Smooth muscle cell (in vitro differentiated cells): ENCODE data around the gene DHRSX. TPM values are rescaled to one million over a fixed set of nuclear protein-coding genes. Genes with fewer than 3 reads are reported as not detected.
"Not testable (repeated sequence)": the region's sequence is repeated elsewhere in the genome, so short reads cannot be mapped to it uniquely, and the experiment has no call there.

Experiments
- DNase-seq: peaks from one replicate; lab custom pipeline; 2025; ENCODE audit not compliant: unreplicated experiment; lab: John Stamatoyannopoulos, UW
- H2AFZ ChIP-seq: fragments of 200-600 bp; sonication (generic); 2 replicates; pipeline ENCODE4 v1.6.0; 2016; ENCODE audit warnings: antibody characterized with exemption, low read depth, mild to moderate bottlenecking
- H3F3A ChIP-seq: fragments of 200-600 bp; sonication (generic); 2 replicates; pipeline ENCODE4 v1.6.0; 2017; ENCODE audit warnings: antibody characterized with exemption, low read depth
- H3K27ac ChIP-seq: fragments of 200-600 bp; sonication (generic); 2 replicates; pipeline ENCODE4 v1.5.1; 2016; ENCODE audit warnings: low read depth, mild to moderate bottlenecking
- H3K27me3 ChIP-seq: fragments of 200-600 bp; sonication (generic); 2 replicates; pipeline ENCODE4 v1.6.1; 2016; ENCODE audit warnings: low read depth, mild to moderate bottlenecking
- H3K36me3 ChIP-seq: fragments of 200-600 bp; sonication (generic); 2 replicates; pipeline ENCODE4 v1.5.1; 2016; ENCODE audit warnings: low read depth
- H3K4me1 ChIP-seq: fragments of 200-600 bp; sonication (generic); 2 replicates; pipeline ENCODE4 v1.5.1; 2016; ENCODE audit warnings: low read depth
- H3K4me2 ChIP-seq: fragments of 200-600 bp; sonication (generic); 2 replicates; pipeline ENCODE4 v1.6.0; 2016; ENCODE audit warnings: mild to moderate bottlenecking
- H3K4me3 ChIP-seq: fragments of 200-600 bp; sonication (generic); 2 replicates; pipeline ENCODE4 v1.5.1; 2016; ENCODE audit warnings: mild to moderate bottlenecking
- H3K79me2 ChIP-seq: fragments of 200-600 bp; sonication (generic); 2 replicates; pipeline ENCODE4 v1.6.0; 2016; ENCODE audit warnings: low read depth, mild to moderate bottlenecking
- H3K9ac ChIP-seq: fragments of 200-600 bp; sonication (generic); 2 replicates; pipeline ENCODE4 v1.6.0; 2016; ENCODE audit warnings: low read depth
- H3K9me3 ChIP-seq: fragments of 200-600 bp; sonication (generic); replicated peaks from 2 replicates; pipeline ENCODE4 v1.5.1; 2016; ENCODE audit warnings: low read depth
- H4K20me1 ChIP-seq: fragments of 200-600 bp; sonication (generic); 2 replicates; pipeline ENCODE4 v1.6.0; 2016; ENCODE audit warnings: low read depth
- CTCF ChIP-seq: fragments of 200-600 bp; sonication (generic); IDR thresholded peaks from 2 replicates; pipeline ENCODE4 v1.5.1; 2017; ENCODE audit warnings: borderline replicate concordance, mild to moderate bottlenecking, antibody characterized with exemption; ENCODE audit not compliant: insufficient read depth, poor library complexity, severe bottlenecking
- WGBS: methylation state at CpG from one replicate; pipeline ENCODE4 v1.1.7; 2016; ENCODE audit warnings: low lambda C conversion rate; 5-methylcytosine and 5-hydroxymethylcytosine counted together
- polyA plus RNA-seq: library from polyadenylated mRNA; unstranded; fragments of >200 nt; fragmentation: Nextera tagmentation; extraction: Ambion mirVana; gene quantifications from 2 replicates; pipeline ENCODE4 v1.2.1, GENCODE V29; 2016
- total RNA-seq: library from RNA; depleted of rRNA; stranded (reverse); fragments of >200 nt; gene quantifications from 2 replicates; pipeline ENCODE4 v1.2.3, GENCODE V29; 2014

Gene DHRSX
- total and polyA plus RNA-seq, 2 experiments from 2014 or later, result 32.5 to 49.9 TPM

GRCh38 chrX:2370456-2370855 is 130.3 kb downstream of the DHRSX start:
- H3K9ac ChIP-seq, result no peak overlapping the region
- TF ChIP-seq CTCF, result no peak
- no peak overlapping the region for H3K4me2 ChIP-seq
- peaks cover 8% of the 10 kb centered on the region for H4K20me1 ChIP-seq
- H3K27ac ChIP-seq, result no peak overlapping the region
- no peak overlapping the region for H3K4me3 ChIP-seq
- H3K79me2 ChIP-seq, result no peaks in the 10 kb centered on the region
- DNase-seq, result no peak
- H3F3A ChIP-seq, result no peaks in the 10 kb centered on the region
- 93% methylated on average over 8 of the region's 8 CpGs for WGBS
- H3K9me3 ChIP-seq, result no peaks in the 10 kb centered on the region
- no peaks in the 10 kb centered on the region for H3K36me3 ChIP-seq
- no peaks in the 10 kb centered on the region for H3K27me3 ChIP-seq
- H2AFZ ChIP-seq, result no peak overlapping the region
- H3K4me1 ChIP-seq, result no peaks in the 10 kb centered on the region

- Histone ChIP-seq H4K20me1 (peaks cover 8% of the 10 kb centered on the region), H3K4me3 (no peak overlapping the region), H3K4me1 (no peaks in the 10 kb centered on the region), H2AFZ (no peak overlapping the region), H3K79me2 (no peaks in the 10 kb centered on the region), H3F3A (no peaks in the 10 kb centered on the region), H3K27me3 (no peaks in the 10 kb centered on the region), H3K9me3 (no peaks in the 10 kb centered on the region), H3K4me2 (no peak overlapping the region), H3K9ac (no peak overlapping the region), H3K27ac (no peak overlapping the region), H3K36me3 (no peaks in the 10 kb centered on the region)
- DNase-seq, result no peak
- no peak for TF ChIP-seq CTCF
- WGBS, result 91% methylated on average over 5 of the region's 5 CpGs
These were observed 131.6 kb downstream of the DHRSX start for GRCh38 chrX:2369206-2369605.

DNA sequence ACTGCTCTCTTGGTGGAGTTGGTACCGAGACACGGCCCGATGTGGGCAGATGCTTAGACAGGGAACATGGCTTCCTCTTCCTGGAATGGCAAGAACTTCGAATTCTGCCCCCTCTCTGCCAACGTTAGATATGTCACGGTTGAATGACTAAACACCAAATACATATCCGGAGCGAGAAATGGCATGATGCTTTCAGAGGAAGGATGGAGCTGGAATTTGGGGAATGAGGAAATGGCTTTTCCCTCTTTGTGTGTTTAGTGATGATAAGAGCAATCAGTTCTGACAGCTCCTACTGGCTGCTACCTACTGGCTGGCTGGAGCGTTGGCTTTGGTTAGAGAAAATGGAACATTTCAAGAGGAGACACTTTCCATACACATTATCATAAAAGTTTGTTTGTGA is 140.0 kb downstream of the DHRSX start:
- no peak overlapping the region for H2AFZ ChIP-seq
- no peak overlapping the region for H3K27ac ChIP-seq
- TF ChIP-seq CTCF, result no peak
- H3K4me1 ChIP-seq, result peaks cover 9% of the 10 kb centered on the region
- no peaks in the 10 kb centered on the region for H3K9me3 ChIP-seq
- no peaks in the 10 kb centered on the region for H3K27me3 ChIP-seq
- H3K4me2 ChIP-seq, result no peak overlapping the region
- no peak overlapping the region for H3K4me3 ChIP-seq
- no peak overlapping the region for H3K9ac ChIP-seq
- WGBS, result 96% methylated on average over 9 of the region's 9 CpGs
- DNase-seq, result no peak
- H4K20me1 ChIP-seq, result peaks cover 23% of the 10 kb centered on the region
- H3K36me3 ChIP-seq, result no peaks in the 10 kb centered on the region
- H3F3A ChIP-seq, result no peaks in the 10 kb centered on the region
- no peaks in the 10 kb centered on the region for H3K79me2 ChIP-seq

DNA sequence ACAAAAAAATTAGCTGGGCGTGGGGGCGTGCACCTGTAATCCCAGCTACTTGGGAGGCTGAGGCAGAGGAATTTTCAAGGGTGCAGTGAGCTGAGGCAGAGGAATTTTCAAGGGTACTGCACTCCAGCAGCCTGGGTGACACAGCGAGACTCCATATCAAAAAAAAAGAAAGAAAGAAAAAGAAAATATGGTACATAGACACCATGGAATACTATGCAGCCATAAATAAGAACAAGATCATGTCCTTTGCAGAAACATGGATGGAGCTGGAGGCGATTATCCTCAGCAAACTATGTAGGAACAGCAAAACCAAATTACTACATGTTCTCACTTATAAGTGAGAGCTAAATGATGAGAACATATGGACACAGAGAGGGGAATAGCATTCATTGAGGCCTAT is 141.3 kb downstream of the DHRSX start:
- H3K36me3 ChIP-seq, H3K9me3 ChIP-seq, H3F3A ChIP-seq, H3K4me2 ChIP-seq, H3K4me3 ChIP-seq, H3K4me1 ChIP-seq, H3K79me2 ChIP-seq, H3K9ac ChIP-seq, DNase-seq, H2AFZ ChIP-seq, H3K27ac ChIP-seq, H3K27me3 ChIP-seq: not testable (repeated sequence)
- WGBS, result 100% methylated on average over 4 of the region's 4 CpGs
- H4K20me1 ChIP-seq, result peaks cover 30% of the 10 kb centered on the region
